Measurements from ENCODE around the gene SYVN1. TPM values are rescaled to one million over a fixed set of nuclear protein-coding genes. Genes with fewer than 3 reads are reported as not detected.
A peak's percentile ranks its signal among the peaks of the same experiment; 100 is the strongest.

SYVN1 gene
- total RNA-seq, 4 donors from 2014 or later = 19.0 to 38.7 (median 26.0) TPM

DNA sequence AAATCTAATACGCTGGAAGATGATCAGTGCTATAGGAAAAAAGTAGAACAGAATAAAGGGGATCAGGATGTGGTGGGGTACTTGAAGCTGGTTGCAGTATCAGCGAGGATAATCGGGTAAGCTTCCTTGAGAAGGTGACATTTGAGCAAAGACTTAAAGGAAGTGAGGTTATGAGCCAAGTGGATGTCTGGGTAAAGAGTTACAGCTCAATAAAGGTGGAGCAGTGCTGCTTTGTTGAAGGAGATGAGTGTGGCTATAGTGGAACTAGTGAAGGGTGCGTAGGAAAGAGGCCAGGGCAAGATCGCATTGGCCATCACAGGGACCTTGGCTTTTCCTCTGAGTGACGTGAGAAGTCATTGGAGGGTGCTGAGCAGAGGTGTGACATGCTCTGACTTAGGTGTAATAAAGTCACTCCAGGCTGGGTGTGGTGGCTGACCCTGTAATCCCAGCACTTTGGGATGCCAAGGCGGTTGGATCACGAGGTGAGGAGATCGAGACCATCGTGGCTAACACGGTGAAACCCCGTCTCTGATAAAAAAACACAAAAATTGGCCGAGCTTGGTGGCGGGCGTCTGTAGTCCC, 2.3 kb upstream of the SYVN1 start:
- H3K4me1 ChIP-seq = peaks cover 0 to 38% (median 11%) of the 10 kb centered on the region in 3 donors
- WGBS, 2 donors (ENCODE audit: low coverage in 1 of 2) = 78 to 80% methylated on average over 11 to 15 of the region's 15 CpGs

DNA sequence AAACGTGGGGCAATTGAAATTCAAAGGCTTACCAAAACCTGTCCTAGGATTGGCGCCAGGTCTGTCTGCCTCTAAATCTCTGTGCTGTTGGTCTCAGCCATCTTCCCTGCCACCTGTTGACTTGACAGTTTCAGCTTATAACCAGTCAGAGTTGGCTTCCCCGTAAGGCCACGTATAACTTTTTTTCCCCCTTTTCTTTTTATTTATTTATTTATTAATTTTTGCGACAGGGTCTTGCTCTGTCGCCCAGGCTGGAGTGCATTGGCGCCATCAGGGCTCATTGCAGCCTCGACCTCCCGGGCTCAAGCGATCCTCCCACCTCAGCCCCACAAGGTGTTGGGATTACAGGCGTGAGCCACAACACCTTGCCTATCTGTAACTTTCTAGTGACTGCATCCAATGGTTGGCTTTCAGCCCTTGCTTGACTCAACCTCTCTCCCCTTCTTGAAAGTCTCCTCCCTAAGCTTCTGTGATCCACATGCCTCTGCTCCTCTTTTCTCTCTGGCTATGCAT, 1.4 kb upstream of the SYVN1 start:
- Histone ChIP-seq H3K9me3 (no peaks in the 10 kb centered on the region), H3K4me3 (peak overlapping the region; percentile 84 to 96)

More for the DNA sequence above, 2.3 kb upstream of the SYVN1 start:
- ATAC-seq = no peak
- H3K27me3 ChIP-seq = no peaks in the 10 kb centered on the region
- peaks cover 0 to 15% of the 10 kb centered on the region in 2 donors for H3K36me3 ChIP-seq
- no peaks in the 10 kb centered on the region for H3K9me3 ChIP-seq
- no peak overlapping the region for H3K27ac ChIP-seq
- H3K4me3 ChIP-seq = no peak overlapping the region
- TF ChIP-seq, protein P1, sequence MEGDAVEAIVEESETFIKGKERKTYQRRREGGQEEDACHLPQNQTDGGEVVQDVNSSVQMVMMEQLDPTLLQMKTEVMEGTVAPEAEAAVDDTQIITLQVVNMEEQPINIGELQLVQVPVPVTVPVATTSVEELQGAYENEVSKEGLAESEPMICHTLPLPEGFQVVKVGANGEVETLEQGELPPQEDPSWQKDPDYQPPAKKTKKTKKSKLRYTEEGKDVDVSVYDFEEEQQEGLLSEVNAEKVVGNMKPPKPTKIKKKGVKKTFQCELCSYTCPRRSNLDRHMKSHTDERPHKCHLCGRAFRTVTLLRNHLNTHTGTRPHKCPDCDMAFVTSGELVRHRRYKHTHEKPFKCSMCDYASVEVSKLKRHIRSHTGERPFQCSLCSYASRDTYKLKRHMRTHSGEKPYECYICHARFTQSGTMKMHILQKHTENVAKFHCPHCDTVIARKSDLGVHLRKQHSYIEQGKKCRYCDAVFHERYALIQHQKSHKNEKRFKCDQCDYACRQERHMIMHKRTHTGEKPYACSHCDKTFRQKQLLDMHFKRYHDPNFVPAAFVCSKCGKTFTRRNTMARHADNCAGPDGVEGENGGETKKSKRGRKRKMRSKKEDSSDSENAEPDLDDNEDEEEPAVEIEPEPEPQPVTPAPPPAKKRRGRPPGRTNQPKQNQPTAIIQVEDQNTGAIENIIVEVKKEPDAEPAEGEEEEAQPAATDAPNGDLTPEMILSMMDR (IDR thresholded peaks at IDR 0.05) = no peak
- TF ChIP-seq EP300 (IDR thresholded peaks at IDR 0.05) (no peak), POLR2AphosphoS5 (IDR thresholded peaks at IDR 0.05) (no peak), POLR2A (IDR thresholded peaks at IDR 0.05) (no peak)

DNA sequence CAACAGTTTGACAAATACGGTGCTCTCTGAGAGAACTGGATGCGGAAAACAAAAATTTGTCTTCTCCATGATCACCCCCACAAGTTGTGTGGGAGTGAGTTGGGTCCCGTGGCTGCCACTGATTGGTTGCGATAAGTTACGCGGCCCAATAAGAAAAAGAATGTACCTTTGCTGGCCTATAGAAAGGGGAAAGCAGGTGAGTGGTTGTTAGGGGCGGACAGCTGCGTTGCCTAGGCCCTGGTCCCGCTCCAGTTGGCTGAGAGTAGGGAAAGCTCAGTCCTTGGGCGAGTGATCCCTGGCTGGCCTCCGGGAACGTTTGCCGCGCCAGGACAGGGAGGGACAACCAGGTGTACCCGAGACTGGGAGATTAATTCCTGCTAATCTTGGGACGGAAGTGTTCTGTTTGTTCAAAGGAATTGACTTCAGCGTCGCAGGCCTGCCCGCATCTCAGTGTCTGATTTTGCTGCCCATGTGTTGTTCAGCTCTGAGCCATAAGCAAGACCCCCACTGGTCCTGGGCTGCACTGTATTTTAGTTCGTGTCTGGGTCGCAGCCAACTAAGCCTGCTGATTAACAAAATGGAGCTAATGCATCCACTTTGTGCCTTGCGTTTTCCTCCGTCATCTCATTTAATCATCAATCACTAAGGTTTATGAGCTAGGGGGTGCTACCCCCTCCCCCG, 773 bp upstream of the SYVN1 start:
- TF ChIP-seq POLR2AphosphoS5 (IDR thresholded peaks at IDR 0.05) (peak; percentile 63), EP300 (IDR thresholded peaks at IDR 0.05) (no peak), POLR2A (IDR thresholded peaks at IDR 0.05) (no peak)
- TF ChIP-seq, protein P1 (IDR thresholded peaks at IDR 0.05) = peak in 1 of 4 experiments; percentile 11
- peaks cover 0 to 30% of the 10 kb centered on the region in 2 donors for H3K36me3 ChIP-seq
- peak overlapping the region; percentile 94 to 98 (median 96) for H3K27ac ChIP-seq
- ATAC-seq = peak; percentile 95
- peak overlapping the region; percentile 84 to 96 for H3K4me3 ChIP-seq
- no peaks in the 10 kb centered on the region for H3K27me3 ChIP-seq
- peaks cover 0 to 43% (median 11%) of the 10 kb centered on the region in 3 donors for H3K4me1 ChIP-seq
- WGBS, 2 donors (ENCODE audit: low coverage in 1 of 2) = 0% methylated on average over 2 to 21 of the region's 24 CpGs
- H3K9me3 ChIP-seq = no peaks in the 10 kb centered on the region

More for the DNA sequence above, 1.4 kb upstream of the SYVN1 start:
- H3K27ac ChIP-seq = peak overlapping the region; percentile 94 to 98 (median 96)
- no peaks in the 10 kb centered on the region for H3K27me3 ChIP-seq
- H3K36me3 ChIP-seq = peaks cover 0 to 24% of the 10 kb centered on the region in 2 donors
- peaks cover 0 to 43% (median 11%) of the 10 kb centered on the region in 3 donors for H3K4me1 ChIP-seq
- TF ChIP-seq EP300 (IDR thresholded peaks at IDR 0.05) = no peak
- TF ChIP-seq, protein P1 (IDR thresholded peaks at IDR 0.05) = no peak
- no peak for TF ChIP-seq POLR2A (IDR thresholded peaks at IDR 0.05)
- TF ChIP-seq POLR2AphosphoS5 (IDR thresholded peaks at IDR 0.05) = no peak
- ATAC-seq = no peak
- 17 to 41% methylated on average over 5 to 11 of the region's 11 CpGs for WGBS, 2 donors (ENCODE audit: low coverage in 1 of 2)

DNA sequence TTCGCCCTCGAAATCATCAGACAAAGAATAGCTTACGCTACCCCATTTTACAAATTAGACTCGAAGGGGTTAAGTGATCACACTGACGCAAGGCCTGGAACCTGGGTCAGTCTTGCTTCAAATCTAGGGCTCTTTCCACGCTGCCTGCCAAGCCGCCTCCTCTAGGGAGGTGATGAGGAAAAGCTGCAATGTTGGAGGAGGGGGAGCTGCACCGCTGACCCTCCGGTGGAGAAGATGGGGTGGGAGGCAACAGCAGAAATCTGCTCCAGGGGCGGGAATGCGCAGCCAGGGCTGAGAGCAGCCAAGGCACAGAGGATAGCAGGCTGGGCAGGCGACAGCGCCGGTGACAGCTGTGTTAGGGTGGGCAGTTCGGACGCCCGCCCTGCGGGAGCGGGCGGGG, 595 bp downstream of the SYVN1 start:
- Histone ChIP-seq H3K36me3 (peaks cover 0 to 44% of the 10 kb centered on the region in 2 donors), H3K4me1 (peaks cover 0 to 43% (median 11%) of the 10 kb centered on the region in 3 donors), H3K27me3 (no peaks in the 10 kb centered on the region), H3K27ac (peak overlapping the region; percentile 94 to 98 (median 96)), H3K4me3 (peak overlapping the region; percentile 84 to 96), H3K9me3 (no peaks in the 10 kb centered on the region)
- 0 to 3% methylated on average over 7 to 9 of the region's 20 CpGs for WGBS, 2 donors (ENCODE audit: low coverage in 1 of 2)
- TF ChIP-seq POLR2A (IDR thresholded peaks at IDR 0.05) (no peak), POLR2AphosphoS5 (IDR thresholded peaks at IDR 0.05) (no peak), EP300 (IDR thresholded peaks at IDR 0.05) (no peak)
- TF ChIP-seq, protein P1 (IDR thresholded peaks at IDR 0.05) = no peak
- ATAC-seq = no peak
